Tibial nerve (tissue), 4 donors: Measurements from ENCODE around the gene ST6GALNAC4. TPM values are rescaled to one million over a fixed set of nuclear protein-coding genes. Genes with fewer than 3 reads are reported as not detected.

Experiments used
- DNase-seq, 2 donors: peaks; one replicate each; pipeline ENCODE4 v3.0.0-alpha.2; 2019; ENCODE audit warnings: low spot score in 2 of 2
- H3K27ac ChIP-seq, 4 donors: fragments of 200-600 bp; sonication (generic) in 3 of 4; one replicate each; pipeline ENCODE4 v1.5.1; 2017 to 2019; ENCODE audit warnings: mild to moderate bottlenecking in 1 of 4
- H3K27me3 ChIP-seq, 2 donors: fragments of 200-600 bp; sonication (generic) in 1 of 2; one replicate each; pipeline versions ENCODE4 v1.5.1 to v1.6.0; 2017 to 2019
- H3K36me3 ChIP-seq, 3 donors: fragments of 200-600 bp; sonication (generic); one replicate each; pipeline ENCODE4 v1.5.1; 2018 to 2019
- H3K4me1 ChIP-seq, 4 donors: fragments of 200-600 bp; sonication (generic) in 3 of 4; one replicate each; pipeline ENCODE4 v1.5.1; 2017 to 2019
- H3K4me3 ChIP-seq, 4 donors: fragments of 200-600 bp; sonication (generic) in 3 of 4; one replicate each; pipeline ENCODE4 v1.5.1; 2017 to 2019; ENCODE audit warnings: mild to moderate bottlenecking in 1 of 4, moderate library complexity in 1 of 4
- H3K9me3 ChIP-seq, 4 donors: fragments of 200-600 bp; sonication (generic) in 3 of 4; one replicate each; pipeline ENCODE4 v1.5.1; 2017 to 2019
- EP300 ChIP-seq, 2 donors: sonication (generic); formaldehyde crosslinking; IDR thresholded peaks; one replicate each; pipeline ENCODE4 v1.6.1; 2017; ENCODE audit warnings: antibody characterized with exemption in 2 of 2, mild to moderate bottlenecking in 1 of 2
- POLR2A ChIP-seq, 2 donors: fragments of 450-650 bp; IDR thresholded peaks; one replicate each; pipeline ENCODE4 v1.6.1; 2017; ENCODE audit warnings: antibody characterized with exemption in 2 of 2, mild to moderate bottlenecking in 2 of 2, moderate library complexity in 2 of 2
- WGBS, 2 donors: methylation state at CpG; one replicate each; pipeline ENCODE4 v1.1.5; 2018; 5-methylcytosine and 5-hydroxymethylcytosine counted together
- small RNA-seq: library from RNA; depleted of rRNA; stranded (forward); fragments of <200 nt; gene quantifications from one replicate; pipeline ENCODE3, GENCODE V24; 2016
- total RNA-seq, 4 donors: library from RNA; depleted of rRNA; stranded (reverse); fragments of >200 nt; gene quantifications; one replicate each; pipeline ENCODE4 v1.1.0, GENCODE V29; 2016
- TF ChIP-seq, protein P1 (sequence below), 5 experiments: fragments of 200-600 bp in 3 of 5; fragments of 450-650 bp in 2 of 5; sonication (generic) in 3 of 5; IDR thresholded peaks; one replicate each; pipeline ENCODE4 v1.5.1; 2016 to 2019; ENCODE audit warnings: antibody characterized with exemption in 5 of 5, mild to moderate bottlenecking in 3 of 5, moderate library complexity in 2 of 5

ST6GALNAC4 gene
- total RNA-seq, 4 donors from 2014 or later: 23.9 to 70.5 (median 37.0) TPM

DNA sequence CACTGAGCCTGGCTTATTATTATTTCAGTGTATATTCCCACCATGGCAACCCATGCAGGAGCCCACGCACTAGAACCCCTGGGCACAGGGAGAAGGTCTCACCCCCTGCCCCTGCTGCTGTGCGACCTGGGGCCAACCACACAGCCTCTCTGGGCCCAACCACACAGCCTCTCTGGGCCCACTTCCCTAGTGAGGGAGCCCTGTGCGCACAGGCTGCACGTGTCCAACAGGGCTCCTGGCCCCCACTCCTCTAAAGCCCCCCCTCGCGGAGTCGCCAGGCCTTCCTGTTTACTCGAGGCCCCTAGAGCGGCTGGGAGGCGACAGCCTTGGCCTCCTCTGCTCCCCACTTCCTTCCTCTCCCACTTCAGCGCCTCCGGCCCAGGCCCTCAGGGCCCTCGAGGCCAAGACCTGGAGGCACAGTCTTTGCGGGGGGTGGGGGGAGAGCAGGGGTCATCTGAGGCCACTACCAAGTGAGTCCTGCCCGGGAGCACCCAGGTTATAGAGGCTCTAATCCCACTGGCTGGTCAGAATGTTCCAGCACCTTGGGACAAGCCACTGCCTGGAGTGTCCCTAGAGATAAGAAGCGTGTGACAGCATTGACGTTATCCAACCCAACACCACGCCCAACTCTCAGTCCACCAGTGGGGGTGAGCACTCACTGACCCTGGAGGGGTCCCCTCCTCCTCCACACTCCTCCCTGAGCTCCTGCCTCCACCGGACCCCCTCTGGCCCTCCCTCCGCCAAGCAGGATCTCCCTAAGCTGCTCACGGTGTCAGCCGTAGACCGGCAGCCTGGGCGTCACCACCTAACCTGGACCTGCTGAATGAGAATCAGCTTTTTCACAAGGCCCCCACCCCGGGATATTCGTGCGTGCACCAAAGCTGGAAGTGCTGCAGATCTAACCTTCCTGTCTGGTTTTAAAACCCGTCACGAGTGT lies 54.5 kb downstream of the ST6GALNAC4 start:
- no peak overlapping the region for H3K4me3 ChIP-seq
- H3K4me1 ChIP-seq: peaks cover 0 to 48% (median 33%) of the 10 kb centered on the region in 4 donors
- peak in 1 of 2 donors; percentile 55 for DNase-seq
- H3K27ac ChIP-seq: peak overlapping the region; percentile 59 to 84 (median 79)
- H3K9me3 ChIP-seq: no peaks in the 10 kb centered on the region
- peaks cover 0 to 9% (median 0%) of the 10 kb centered on the region in 3 donors for H3K36me3 ChIP-seq
- no peaks in the 10 kb centered on the region for H3K27me3 ChIP-seq
- TF ChIP-seq POLR2A (IDR thresholded peaks at IDR 0.05) (no peak), EP300 (IDR thresholded peaks at IDR 0.05) (peak; percentile 25 to 75)
- TF ChIP-seq, protein P1, sequence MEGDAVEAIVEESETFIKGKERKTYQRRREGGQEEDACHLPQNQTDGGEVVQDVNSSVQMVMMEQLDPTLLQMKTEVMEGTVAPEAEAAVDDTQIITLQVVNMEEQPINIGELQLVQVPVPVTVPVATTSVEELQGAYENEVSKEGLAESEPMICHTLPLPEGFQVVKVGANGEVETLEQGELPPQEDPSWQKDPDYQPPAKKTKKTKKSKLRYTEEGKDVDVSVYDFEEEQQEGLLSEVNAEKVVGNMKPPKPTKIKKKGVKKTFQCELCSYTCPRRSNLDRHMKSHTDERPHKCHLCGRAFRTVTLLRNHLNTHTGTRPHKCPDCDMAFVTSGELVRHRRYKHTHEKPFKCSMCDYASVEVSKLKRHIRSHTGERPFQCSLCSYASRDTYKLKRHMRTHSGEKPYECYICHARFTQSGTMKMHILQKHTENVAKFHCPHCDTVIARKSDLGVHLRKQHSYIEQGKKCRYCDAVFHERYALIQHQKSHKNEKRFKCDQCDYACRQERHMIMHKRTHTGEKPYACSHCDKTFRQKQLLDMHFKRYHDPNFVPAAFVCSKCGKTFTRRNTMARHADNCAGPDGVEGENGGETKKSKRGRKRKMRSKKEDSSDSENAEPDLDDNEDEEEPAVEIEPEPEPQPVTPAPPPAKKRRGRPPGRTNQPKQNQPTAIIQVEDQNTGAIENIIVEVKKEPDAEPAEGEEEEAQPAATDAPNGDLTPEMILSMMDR (IDR thresholded peaks at IDR 0.05): no peak
- WGBS, 2 donors: 51 to 60% methylated on average over 24 to 28 of the region's 29 CpGs

DNA sequence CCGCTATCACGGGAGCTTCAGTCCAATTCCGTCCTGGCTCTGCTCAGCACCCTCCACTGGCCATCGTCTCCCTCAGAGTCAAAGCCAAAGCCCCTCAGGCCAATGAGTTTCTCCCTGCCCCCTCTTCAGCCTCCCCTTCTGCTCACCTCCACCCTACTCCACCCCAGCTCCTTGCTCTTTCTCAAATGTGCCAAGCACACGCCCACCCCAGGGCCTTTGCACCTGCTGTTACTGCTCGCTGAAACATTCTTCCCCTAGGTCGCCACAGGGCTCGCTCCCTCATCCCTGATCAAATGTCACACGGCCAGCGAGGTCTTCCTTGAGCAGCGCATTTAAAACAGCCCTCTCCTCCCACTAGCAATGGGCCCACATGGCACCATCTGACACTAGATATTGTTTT lies 56.1 kb downstream of the ST6GALNAC4 start:
- no peak overlapping the region for H3K4me3 ChIP-seq
- DNase-seq: no peak
- WGBS, 2 donors: 89 to 90% methylated on average over 11 of the region's 11 CpGs
- H3K27ac ChIP-seq: peak overlapping the region in 1 of 4 donors; percentile 43
- H3K9me3 ChIP-seq: no peaks in the 10 kb centered on the region
- no peak for TF ChIP-seq EP300 (IDR thresholded peaks at IDR 0.05)
- TF ChIP-seq, protein P1 (IDR thresholded peaks at IDR 0.05): no peak
- TF ChIP-seq POLR2A (IDR thresholded peaks at IDR 0.05): no peak
- H3K36me3 ChIP-seq: no peaks in the 10 kb centered on the region
- no peaks in the 10 kb centered on the region for H3K27me3 ChIP-seq
- H3K4me1 ChIP-seq: peaks cover 0 to 63% (median 37%) of the 10 kb centered on the region in 4 donors

DNA sequence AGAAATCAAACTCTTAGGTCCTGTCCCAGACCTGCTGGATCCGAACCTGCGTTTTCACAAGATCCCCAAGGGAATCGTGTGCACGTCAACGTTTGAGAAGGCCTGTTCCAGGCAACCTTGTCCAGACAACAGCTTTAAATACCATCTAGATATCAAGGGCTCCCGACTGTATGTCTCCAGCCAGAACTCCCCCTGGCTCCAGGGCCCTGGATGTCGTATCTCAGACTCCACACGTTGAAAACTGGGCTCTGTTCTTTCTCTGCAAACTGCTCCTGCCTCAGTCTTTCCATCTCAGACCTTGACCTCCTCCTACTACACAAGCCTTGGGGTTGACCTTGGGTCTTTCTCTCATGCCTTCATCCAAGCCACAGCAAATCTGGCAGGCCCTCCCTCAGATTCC lies 56.6 kb downstream of the ST6GALNAC4 start:
- Histone ChIP-seq H3K27me3 (no peaks in the 10 kb centered on the region), H3K36me3 (no peaks in the 10 kb centered on the region), H3K4me1 (peaks cover 0 to 69% (median 37%) of the 10 kb centered on the region in 4 donors), H3K4me3 (no peak overlapping the region), H3K27ac (peak overlapping the region in 1 of 4 donors; percentile 43), H3K9me3 (no peaks in the 10 kb centered on the region)
- WGBS, 2 donors: 60 to 62% methylated on average over 8 of the region's 8 CpGs
- no peak for DNase-seq
- TF ChIP-seq, protein P1 (IDR thresholded peaks at IDR 0.05): no peak
- peak in 1 of 2 donors; percentile 16 for TF ChIP-seq EP300 (IDR thresholded peaks at IDR 0.05)
- TF ChIP-seq POLR2A (IDR thresholded peaks at IDR 0.05): no peak

DNA sequence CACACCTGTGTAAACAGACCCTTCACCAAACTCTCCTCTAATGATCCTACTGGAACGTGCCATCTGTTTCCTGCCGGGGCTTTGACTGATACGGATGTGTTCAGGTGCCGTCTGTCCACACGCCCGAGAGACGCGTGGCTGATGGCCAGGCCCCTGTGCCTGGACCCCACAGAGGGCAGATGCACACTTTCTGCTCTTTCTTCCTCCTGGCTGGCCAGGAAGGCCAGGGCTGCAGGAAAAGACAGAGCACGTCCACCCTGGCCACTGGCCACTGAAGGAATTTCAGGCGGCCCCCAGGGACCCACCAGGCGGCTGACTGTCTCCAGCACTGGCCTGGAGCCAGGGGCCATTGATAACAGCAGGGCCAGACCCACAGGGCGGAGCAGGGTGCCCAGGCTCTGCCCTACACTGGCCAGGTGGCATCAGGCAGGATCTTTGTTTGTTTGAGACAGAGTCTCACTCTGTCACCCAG lies 58.8 kb downstream of the ST6GALNAC4 start:
- Histone ChIP-seq H3K4me1 (peaks cover 0 to 87% (median 44%) of the 10 kb centered on the region in 4 donors), H3K27ac (peak overlapping the region in 1 of 4 donors; percentile 91), H3K9me3 (no peaks in the 10 kb centered on the region), H3K27me3 (no peaks in the 10 kb centered on the region), H3K36me3 (no peaks in the 10 kb centered on the region), H3K4me3 (no peak overlapping the region)
- no peak for TF ChIP-seq POLR2A (IDR thresholded peaks at IDR 0.05)
- TF ChIP-seq, protein P1 (IDR thresholded peaks at IDR 0.05): no peak
- no peak for TF ChIP-seq EP300 (IDR thresholded peaks at IDR 0.05)
- no peak for DNase-seq
- 24 to 55% methylated on average over 8 of the region's 12 CpGs for WGBS, 2 donors

Small RNAs within 50 kb of the gene (small RNA-seq; reads per million reads assigned to genes)
- not detected for gene MIR4672

Other genes with a start within 250 kb of the ST6GALNAC4 start
- gene CFAP157, start 210.1 kb downstream of the ST6GALNAC4 start, total RNA-seq: 1 to 10 TPM in 1 of 4 donors, under 1 TPM in 1, not detected in 2; 0.90 to 1.2 TPM
- 10 to 100 TPM in 3 of 4 donors, 1 to 10 TPM in 1; 8.4 to 46.7 (median 23.7) TPM for gene PTRH1, start 201.4 kb downstream of the ST6GALNAC4 start, total RNA-seq
- gene TTC16, start 201.0 kb downstream of the ST6GALNAC4 start, total RNA-seq: under 1 TPM in 1 of 4 donors, not detected in 3; 0.30 TPM
- 10 to 100 TPM; 13.3 to 15.3 (median 14.4) TPM for gene TOR2A, start 181.7 kb downstream of the ST6GALNAC4 start, total RNA-seq
- gene SH2D3C, start 138.4 kb downstream of the ST6GALNAC4 start, total RNA-seq: 10 to 100 TPM in 3 of 4 donors, 1 to 10 TPM in 1; 4.2 to 18.9 (median 13.4) TPM
- gene CDK9, start 131.0 kb downstream of the ST6GALNAC4 start, total RNA-seq: 100 to 1,000 TPM in 2 of 4 donors, 10 to 100 TPM in 2; 66.6 to 112 (median 87.6) TPM
- gene FPGS, start 114.2 kb downstream of the ST6GALNAC4 start, total RNA-seq: 100 to 1,000 TPM; 136 to 309 (median 143) TPM
- gene ENG, start 62.4 kb downstream of the ST6GALNAC4 start, total RNA-seq: 100 to 1,000 TPM in 1 of 4 donors, 10 to 100 TPM in 3; 24.9 to 137 (median 85.6) TPM
- 10 to 100 TPM; 29.9 to 65.1 (median 38.7) TPM for gene AK1, start 39.4 kb downstream of the ST6GALNAC4 start, total RNA-seq
- 100 to 1,000 TPM; 108 to 193 (median 172) TPM for gene ST6GALNAC6, start 17.4 kb downstream of the ST6GALNAC4 start, total RNA-seq
- under 1 TPM in 1 of 4 donors, not detected in 3; 0.59 TPM for gene PIP5KL1, start 13.7 kb upstream of the ST6GALNAC4 start, total RNA-seq
- gene DPM2, start 20.8 kb upstream of the ST6GALNAC4 start, total RNA-seq: 10 to 100 TPM in 3 of 4 donors, 1 to 10 TPM in 1; 9.0 to 21.9 (median 14.7) TPM
- 10 to 100 TPM; 33.9 to 53.8 (median 50.2) TPM for gene EEIG1, start 63.9 kb upstream of the ST6GALNAC4 start, total RNA-seq
- 10 to 100 TPM in 1 of 4 donors, 1 to 10 TPM in 3; 5.4 to 11.2 (median 8.1) TPM for gene NAIF1, start 150.3 kb upstream of the ST6GALNAC4 start, total RNA-seq
- 10 to 100 TPM; 23.4 to 29.7 (median 27.2) TPM for gene SLC25A25, start 151.2 kb upstream of the ST6GALNAC4 start, total RNA-seq
- gene PTGES2, start 210.7 kb upstream of the ST6GALNAC4 start, total RNA-seq: 100 to 1,000 TPM in 1 of 4 donors, 10 to 100 TPM in 3; 68.9 to 180 (median 74.7) TPM
- gene LCN2, start 232.4 kb upstream of the ST6GALNAC4 start, total RNA-seq: not detected
- gene BBLN, start 243.2 kb upstream of the ST6GALNAC4 start, total RNA-seq: 100 to 1,000 TPM; 202 to 310 (median 243) TPM